ENCODE data around the gene FOXL2.
A peak's percentile ranks its signal among the peaks of the same experiment; 100 is the strongest.

FOXL2 gene

DNA sequence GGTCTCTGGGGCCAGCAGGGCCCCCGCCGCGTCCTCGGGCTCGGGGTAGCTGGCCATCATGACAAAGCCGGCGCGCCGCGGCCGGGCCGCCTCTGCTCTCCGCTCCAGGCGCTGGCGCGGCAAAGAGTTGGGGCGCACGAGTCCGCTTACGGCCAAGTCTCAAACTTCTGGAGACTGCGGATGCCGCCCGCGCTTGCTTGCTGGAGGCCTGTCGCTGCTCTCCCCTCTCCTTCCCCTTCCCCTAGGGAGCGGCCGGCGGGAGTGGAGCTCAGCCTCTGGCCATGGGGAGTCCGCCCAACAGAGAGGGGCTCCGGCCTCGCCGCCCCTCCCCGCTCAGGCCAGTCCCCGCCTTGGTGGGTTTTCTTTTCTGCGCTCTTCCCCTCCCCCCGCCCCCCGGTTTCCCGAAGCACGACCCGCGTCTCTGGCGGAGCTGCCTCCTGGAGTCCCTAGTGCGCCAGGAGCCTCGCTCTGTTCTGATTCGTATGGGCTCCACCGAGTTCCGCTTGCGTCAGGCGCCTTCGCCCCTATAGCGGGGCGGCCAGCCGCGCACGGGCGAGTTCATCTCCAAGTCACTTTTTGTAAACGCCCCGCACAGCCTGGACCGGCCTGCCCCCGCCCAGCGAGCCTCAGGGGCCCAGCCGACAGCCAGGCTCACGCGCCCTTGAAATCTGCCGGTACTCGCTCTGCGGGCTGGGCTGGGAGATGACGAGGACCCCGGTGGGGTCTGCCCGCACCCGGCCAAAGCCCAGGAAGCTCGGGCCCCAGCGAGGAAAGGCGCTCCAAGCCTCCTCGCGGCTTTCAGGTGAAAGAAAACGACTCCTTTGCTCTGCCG lies at the start of gene FOXL2, which contains the start of gene FOXL2NB:
FOXL2 (minus strand) TSS at position 475 of the 832 bp plus-strand sequence; CDS start at position 60, 415 bp downstream.
FOXL2NB (plus strand) TSS at position 555 of the 832 bp plus-strand sequence; CDS start at position 703, 148 bp downstream.
- DNase-seq (ENCODE audit: low read depth), result peak; percentile 60
- TF ChIP-seq, protein P1, sequence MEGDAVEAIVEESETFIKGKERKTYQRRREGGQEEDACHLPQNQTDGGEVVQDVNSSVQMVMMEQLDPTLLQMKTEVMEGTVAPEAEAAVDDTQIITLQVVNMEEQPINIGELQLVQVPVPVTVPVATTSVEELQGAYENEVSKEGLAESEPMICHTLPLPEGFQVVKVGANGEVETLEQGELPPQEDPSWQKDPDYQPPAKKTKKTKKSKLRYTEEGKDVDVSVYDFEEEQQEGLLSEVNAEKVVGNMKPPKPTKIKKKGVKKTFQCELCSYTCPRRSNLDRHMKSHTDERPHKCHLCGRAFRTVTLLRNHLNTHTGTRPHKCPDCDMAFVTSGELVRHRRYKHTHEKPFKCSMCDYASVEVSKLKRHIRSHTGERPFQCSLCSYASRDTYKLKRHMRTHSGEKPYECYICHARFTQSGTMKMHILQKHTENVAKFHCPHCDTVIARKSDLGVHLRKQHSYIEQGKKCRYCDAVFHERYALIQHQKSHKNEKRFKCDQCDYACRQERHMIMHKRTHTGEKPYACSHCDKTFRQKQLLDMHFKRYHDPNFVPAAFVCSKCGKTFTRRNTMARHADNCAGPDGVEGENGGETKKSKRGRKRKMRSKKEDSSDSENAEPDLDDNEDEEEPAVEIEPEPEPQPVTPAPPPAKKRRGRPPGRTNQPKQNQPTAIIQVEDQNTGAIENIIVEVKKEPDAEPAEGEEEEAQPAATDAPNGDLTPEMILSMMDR (conservative IDR thresholded peaks at IDR 0.05; ENCODE audit: control insufficient read depth, insufficient read depth, low read depth, low read length), result no peak
- peak within 1 kb of the TSS; percentile 37 for H3K4me3 ChIP-seq (ENCODE audit: control insufficient read depth, low read depth, low read length)

DNA sequence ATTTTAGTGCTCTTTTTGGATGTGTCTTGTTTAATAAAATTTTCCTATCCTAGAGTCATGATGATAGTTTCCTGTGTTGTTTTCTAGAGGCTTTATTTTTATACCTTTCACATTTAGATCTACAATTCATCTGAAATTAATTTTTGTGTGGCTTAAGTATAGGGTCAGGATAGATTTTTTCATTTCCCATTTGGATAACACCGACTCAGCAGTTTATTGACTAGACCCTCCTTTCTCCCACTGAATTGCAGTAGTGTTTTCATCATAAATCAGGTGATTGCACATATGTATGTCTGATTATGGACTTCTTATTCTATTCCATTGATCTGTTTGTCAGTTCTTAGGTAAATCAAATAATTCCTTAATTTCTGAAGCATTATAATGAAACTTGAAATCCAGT lies 48.8 kb upstream of the FOXL2 start:
- H3K4me3 ChIP-seq (ENCODE audit: control insufficient read depth, low read depth, low read length), result no peak overlapping the region
- TF ChIP-seq, protein P1 (conservative IDR thresholded peaks at IDR 0.05; ENCODE audit: control insufficient read depth, insufficient read depth, low read depth, low read length), result no peak
- DNase-seq (ENCODE audit: low read depth), result no peak

DNA sequence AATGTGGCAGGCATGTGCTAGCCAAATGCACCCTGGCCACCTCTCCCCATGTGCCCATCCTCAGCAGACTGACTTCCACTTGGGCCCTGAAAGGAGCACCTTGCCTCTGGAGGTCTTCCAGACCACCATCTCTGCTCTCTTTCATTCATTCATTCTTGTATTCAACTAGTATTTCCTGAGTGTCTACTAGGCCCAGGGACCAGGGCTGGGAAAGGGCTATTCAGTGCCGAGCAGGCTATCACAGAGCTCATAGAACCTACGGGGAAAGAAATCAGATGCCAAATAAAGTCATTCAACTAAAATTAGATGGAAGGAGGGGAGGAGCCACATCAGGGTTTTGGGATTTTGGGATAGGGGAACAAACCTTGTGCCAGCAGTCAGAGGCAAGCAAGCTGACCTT lies 40.2 kb upstream of the FOXL2 start:
- no peak for DNase-seq (ENCODE audit: low read depth)
- H3K4me3 ChIP-seq (ENCODE audit: control insufficient read depth, low read depth, low read length), result no peak overlapping the region
- TF ChIP-seq, protein P1 (conservative IDR thresholded peaks at IDR 0.05; ENCODE audit: control insufficient read depth, insufficient read depth, low read depth, low read length), result no peak

DNA sequence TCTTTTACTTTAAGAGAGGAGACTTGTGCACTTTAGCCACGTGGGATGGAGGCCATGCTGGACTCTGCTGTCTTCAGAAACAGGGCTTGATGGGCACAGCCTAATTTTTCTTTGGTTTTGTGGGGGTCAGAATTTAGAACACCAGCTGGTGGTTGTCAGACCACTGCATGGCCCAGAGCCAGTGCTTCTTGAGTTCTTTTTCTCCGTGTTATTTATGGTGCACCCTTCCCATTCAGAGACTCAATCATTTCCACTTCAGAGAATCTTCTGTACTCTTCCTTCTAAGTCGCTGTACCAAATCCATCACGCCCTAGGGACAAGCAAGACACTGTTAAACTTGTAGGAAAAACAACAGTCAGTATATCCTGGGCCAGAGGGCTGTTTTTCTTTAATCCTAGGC lies 39.0 kb upstream of the FOXL2 start:
- TF ChIP-seq, protein P1 (conservative IDR thresholded peaks at IDR 0.05; ENCODE audit: control insufficient read depth, insufficient read depth, low read depth, low read length), result no peak
- DNase-seq (ENCODE audit: low read depth), result no peak

DNA sequence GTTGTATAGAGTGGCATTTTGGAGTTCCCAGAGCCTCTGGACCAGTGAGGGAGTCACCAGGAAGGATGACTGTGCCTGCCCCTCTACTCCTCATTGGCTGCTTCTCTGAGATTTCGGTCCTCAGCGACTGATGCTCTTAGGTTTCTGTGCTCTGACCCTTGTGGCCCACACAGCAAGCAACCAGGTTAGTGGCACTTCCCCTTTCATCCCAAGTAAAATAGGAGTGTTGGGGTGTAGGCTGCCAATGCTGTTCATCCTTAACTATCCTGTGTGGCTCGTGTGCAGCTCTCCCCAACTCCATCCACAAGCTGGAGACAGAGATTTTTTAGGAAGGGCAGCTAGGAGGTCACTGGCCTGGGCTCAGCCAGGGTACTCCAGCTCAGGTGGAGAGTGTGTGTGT lies 37.9 kb upstream of the FOXL2 start:
- DNase-seq (ENCODE audit: low read depth), result no peak
- TF ChIP-seq, protein P1 (conservative IDR thresholded peaks at IDR 0.05; ENCODE audit: control insufficient read depth, insufficient read depth, low read depth, low read length), result no peak
- H3K4me3 ChIP-seq (ENCODE audit: control insufficient read depth, low read depth, low read length), result no peak overlapping the region

More for the DNA sequence above, 39.0 kb upstream of the FOXL2 start:
- H3K4me3 ChIP-seq (ENCODE audit: control insufficient read depth, low read depth, low read length), result no peak overlapping the region

DNA sequence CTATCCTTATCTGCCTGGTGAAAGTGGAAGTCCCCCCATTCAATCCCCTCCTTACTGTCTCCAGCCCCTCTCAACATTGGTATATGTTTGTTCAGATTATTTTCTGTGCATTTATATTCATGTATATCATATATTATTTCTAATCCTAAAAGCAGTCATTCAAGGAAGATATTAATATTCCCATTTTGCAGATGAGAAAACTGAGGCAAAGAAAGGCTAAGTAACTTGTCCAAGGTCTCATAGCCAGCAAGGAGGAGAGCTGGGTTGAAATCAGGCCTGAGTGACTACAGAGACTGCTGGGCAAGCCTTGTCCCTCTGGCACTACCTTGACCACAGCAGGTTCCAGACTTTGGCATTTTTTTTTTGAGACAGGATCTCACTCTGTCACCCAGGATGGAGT lies 29.1 kb upstream of the FOXL2 start:
- no peak for DNase-seq (ENCODE audit: low read depth)
- H3K4me3 ChIP-seq (ENCODE audit: control insufficient read depth, low read depth, low read length), result no peak overlapping the region
- TF ChIP-seq, protein P1 (conservative IDR thresholded peaks at IDR 0.05; ENCODE audit: control insufficient read depth, insufficient read depth, low read depth, low read length), result no peak

All from fibroblast of mammary gland (primary cell).